PC-3 (cell line): ENCODE measurements around the gene ARHGAP27. TPM values are rescaled to one million over a fixed set of nuclear protein-coding genes. Genes with fewer than 3 reads are reported as not detected.

Source experiments
- ATAC-seq: fragments of 200-7000 bp; cut with Tn5 transposase; 2 replicates; pipeline ENCODE4 v1.9.1; 2020; ENCODE audit warnings: mild to moderate bottlenecking, moderate library complexity
- BruUV-seq: library from RNA; stranded (reverse); fragments of 400-500 nt; replicated peaks from 2 replicates; lab custom pipeline; 2021; lab: Mats Ljungman, UMichigan
- CTCF ChIA-PET: fragments of 300-600 bp; sonication (Branson Sonifier 250); formaldehyde crosslinking; loops from one replicate; lab custom pipeline; 2022; ENCODE audit warnings: antibody characterized with exemption; lab: Charles Lee
- POLR2A ChIA-PET: fragments of 300-600 bp; sonication (Branson Sonifier 250); formaldehyde crosslinking; loops from one replicate; lab custom pipeline; 2022; ENCODE audit warnings: antibody characterized with exemption; ENCODE audit not compliant: unreplicated experiment; lab: Charles Lee
- DNase-seq: peaks from one replicate; pipeline ENCODE4 v3.0.0-alpha.2; 2015
- H2AFZ ChIP-seq: fragments of 300-600 bp; sonication (generic); 2 replicates; pipeline ENCODE4 v1.6.0; 2016; ENCODE audit warnings: antibody characterized with exemption, low read length
- H3F3A ChIP-seq: fragments of 300-600 bp; sonication (generic); one replicate; pipeline ENCODE4 v1.6.0; 2017; ENCODE audit warnings: antibody characterized with exemption, low read length, control low read depth, mild to moderate bottlenecking; ENCODE audit not compliant: unreplicated experiment
- H3K27ac ChIP-seq: fragments of 300-600 bp; sonication (generic); 2 replicates; pipeline ENCODE4 v1.5.1; 2016; ENCODE audit warnings: mild to moderate bottlenecking, low read length
- H3K27me3 ChIP-seq: fragments of 300-600 bp; sonication (generic); 2 replicates; pipeline ENCODE4 v1.6.1; 2016; ENCODE audit warnings: low read length, mixed read lengths
- H3K36me3 ChIP-seq: fragments of 300-600 bp; sonication (generic); 2 replicates; pipeline ENCODE4 v1.6.1; 2016; ENCODE audit warnings: low read depth, mixed run types, low read length, mixed read lengths
- H3K4me1 ChIP-seq: fragments of 300-600 bp; sonication (generic); 2 replicates; pipeline ENCODE4 v1.5.1; 2016; ENCODE audit warnings: low read length; ENCODE audit not compliant: insufficient read depth
- H3K4me2 ChIP-seq: fragments of 300-600 bp; sonication (generic); 2 replicates; pipeline ENCODE4 v1.6.0; 2016; ENCODE audit warnings: low read length
- H3K4me3 ChIP-seq: fragments of 300-600 bp; sonication (generic); 2 replicates; pipeline ENCODE4 v1.5.1; 2016; ENCODE audit warnings: mild to moderate bottlenecking, low read length, mixed read lengths
- H3K79me2 ChIP-seq: fragments of 300-600 bp; sonication (generic); 2 replicates; pipeline ENCODE4 v1.6.1; 2017; ENCODE audit warnings: low read length, mixed read lengths
- H3K9ac ChIP-seq: fragments of 300-600 bp; sonication (generic); 2 replicates; pipeline ENCODE4 v1.6.0; 2016; ENCODE audit warnings: mild to moderate bottlenecking, low read length
- H3K9me2 ChIP-seq: fragments of 300-600 bp; sonication (generic); replicated peaks from 2 replicates; pipeline ENCODE4 v1.6.1; 2016; ENCODE audit warnings: mixed run types, low read length, mixed read lengths
- H3K9me3 ChIP-seq: fragments of 300-600 bp; sonication (generic); 2 replicates; pipeline ENCODE4 v1.6.1; 2016; ENCODE audit warnings: low read length, mixed read lengths
- H4K20me1 ChIP-seq: fragments of 300-600 bp; sonication (generic); 2 replicates; pipeline ENCODE4 v1.6.1; 2016; ENCODE audit warnings: low read length, mixed read lengths
- CTCF ChIP-seq: fragments of 300-600 bp; sonication (generic); conservative IDR thresholded peaks from 2 replicates; pipeline ENCODE4 v1.5.1; 2017; ENCODE audit warnings: antibody characterized with exemption, low read depth, mild to moderate bottlenecking, low read length
- EZH2 ChIP-seq: fragments of 300-600 bp; sonication (generic); IDR thresholded peaks from one replicate; pipeline ENCODE4 v1.6.1; 2017; ENCODE audit warnings: antibody characterized with exemption, mild to moderate bottlenecking, low read length; ENCODE audit not compliant: unreplicated experiment
- EZH2phosphoT487 ChIP-seq: fragments of 300-600 bp; sonication (generic); IDR thresholded peaks from 2 replicates; pipeline ENCODE4 v1.6.1; 2018; ENCODE audit warnings: mild to moderate bottlenecking, antibody characterized with exemption, low read length, borderline replicate concordance
- intact Hi-C: fragments of 100-400 bp; cut with micrococcal nuclease; formaldehyde crosslinking; loops from 2 replicates; pipeline ENCODE4 v1.9.0; 2023
- total RNA-seq: library from RNA; depleted of rRNA; stranded (reverse); fragments of >200 nt; gene quantifications from 2 replicates; pipeline ENCODE4 v1.2.3, GENCODE V29; 2014

ARHGAP27 gene
- total RNA-seq, 1 experiment from 2014 or later, result 119 TPM

DNA sequence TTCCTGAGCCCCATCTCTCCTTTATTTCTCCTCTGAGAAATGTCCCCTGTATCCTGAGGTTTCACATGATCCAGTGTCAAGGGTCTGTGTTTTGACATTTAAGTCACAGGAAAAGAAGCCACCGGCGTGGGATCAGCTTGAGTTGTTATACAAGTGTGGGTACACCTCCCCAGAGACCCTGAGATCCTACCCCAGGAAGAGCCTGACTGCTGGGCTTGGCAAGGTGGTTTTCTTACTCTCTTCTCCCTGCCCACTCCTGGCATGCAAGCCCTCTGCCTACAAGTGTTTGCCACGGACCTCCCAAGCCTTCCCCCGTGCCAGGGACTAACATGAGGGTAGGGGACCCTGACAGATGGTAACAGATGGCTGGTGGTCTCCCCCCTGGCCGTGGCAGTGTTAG is 2.8 kb upstream of the ARHGAP27 start:
- H3K27me3 ChIP-seq, result no peaks in the 10 kb centered on the region
- intact Hi-C loops, result no loop called here
- no peak overlapping the region for H3K4me3 ChIP-seq
- no peak overlapping the region for H3K4me2 ChIP-seq
- no peaks in the 10 kb centered on the region for H3K36me3 ChIP-seq
- no peaks in the 10 kb centered on the region for H4K20me1 ChIP-seq
- H3K27ac ChIP-seq, result no peak overlapping the region
- no peaks in the 10 kb centered on the region for H3K9me3 ChIP-seq
- no peak overlapping the region for H2AFZ ChIP-seq
- ChIA-PET CTCF (no interaction called here), POLR2A (no interaction called here)
- TF ChIP-seq EZH2 (no peak), CTCF (no peak), EZH2phosphoT487 (no peak)
- DNase-seq (no peak), ATAC-seq (no peak)
- no peaks in the 10 kb centered on the region for H3F3A ChIP-seq
- peaks cover 7% of the 10 kb centered on the region for H3K79me2 ChIP-seq
- no peaks in the 10 kb centered on the region for H3K9me2 ChIP-seq
- peaks cover 32% of the 10 kb centered on the region for H3K4me1 ChIP-seq
- no peak overlapping the region for H3K9ac ChIP-seq
- no TSS peak for BruUV-seq

DNA sequence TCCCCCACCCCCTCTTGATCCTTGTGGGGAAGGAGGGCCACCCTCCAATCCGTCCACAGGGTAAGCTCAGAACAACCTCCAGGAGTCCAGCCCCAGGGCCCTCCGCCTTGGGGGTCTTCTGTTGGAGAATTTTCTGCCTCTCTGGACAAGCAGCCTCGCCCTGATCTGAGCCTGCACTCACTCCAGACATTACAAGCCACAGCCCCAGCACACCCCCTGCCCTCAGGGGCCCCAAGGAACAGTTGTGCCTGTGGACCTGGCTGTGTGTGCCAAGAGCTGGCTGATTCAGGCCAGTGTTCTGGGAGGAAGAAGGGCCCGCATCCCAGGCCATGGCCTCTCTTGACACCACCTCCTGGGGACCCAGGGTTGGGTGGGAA is 477 bp upstream of the ARHGAP27 start:
- peak overlapping the region; percentile 83 for H3K9ac ChIP-seq
- H4K20me1 ChIP-seq, result no peaks in the 10 kb centered on the region
- H3K9me2 ChIP-seq, result no peaks in the 10 kb centered on the region
- H3K27me3 ChIP-seq, result no peaks in the 10 kb centered on the region
- DNase-seq (peak; percentile 21), ATAC-seq (no peak; the same call in 1 of the 2 replicates)
- peaks cover 31% of the 10 kb centered on the region for H3K4me1 ChIP-seq
- H3K79me2 ChIP-seq, result peaks cover 12% of the 10 kb centered on the region
- TSS peak; percentile 19 for BruUV-seq
- TF ChIP-seq EZH2 (no peak), CTCF (no peak), EZH2phosphoT487 (no peak)
- peak overlapping the region; percentile 56 for H2AFZ ChIP-seq
- H3K36me3 ChIP-seq, result no peaks in the 10 kb centered on the region
- H3K4me2 ChIP-seq, result peak overlapping the region; percentile 100
- peak overlapping the region; percentile 83 for H3K4me3 ChIP-seq
- CTCF ChIA-PET, result interaction anchor here (0.5 kb wide), 1 partner anchor 1233 kb away, joined by 3 read pairs; the partner anchor contains the start of gene ATXN7L3
- H3K9me3 ChIP-seq, result no peaks in the 10 kb centered on the region
- peak overlapping the region; percentile 10 for H3K27ac ChIP-seq
- intact Hi-C loops, result no loop called here
- POLR2A ChIA-PET, result no interaction called here
- H3F3A ChIP-seq, result no peaks in the 10 kb centered on the region

DNA sequence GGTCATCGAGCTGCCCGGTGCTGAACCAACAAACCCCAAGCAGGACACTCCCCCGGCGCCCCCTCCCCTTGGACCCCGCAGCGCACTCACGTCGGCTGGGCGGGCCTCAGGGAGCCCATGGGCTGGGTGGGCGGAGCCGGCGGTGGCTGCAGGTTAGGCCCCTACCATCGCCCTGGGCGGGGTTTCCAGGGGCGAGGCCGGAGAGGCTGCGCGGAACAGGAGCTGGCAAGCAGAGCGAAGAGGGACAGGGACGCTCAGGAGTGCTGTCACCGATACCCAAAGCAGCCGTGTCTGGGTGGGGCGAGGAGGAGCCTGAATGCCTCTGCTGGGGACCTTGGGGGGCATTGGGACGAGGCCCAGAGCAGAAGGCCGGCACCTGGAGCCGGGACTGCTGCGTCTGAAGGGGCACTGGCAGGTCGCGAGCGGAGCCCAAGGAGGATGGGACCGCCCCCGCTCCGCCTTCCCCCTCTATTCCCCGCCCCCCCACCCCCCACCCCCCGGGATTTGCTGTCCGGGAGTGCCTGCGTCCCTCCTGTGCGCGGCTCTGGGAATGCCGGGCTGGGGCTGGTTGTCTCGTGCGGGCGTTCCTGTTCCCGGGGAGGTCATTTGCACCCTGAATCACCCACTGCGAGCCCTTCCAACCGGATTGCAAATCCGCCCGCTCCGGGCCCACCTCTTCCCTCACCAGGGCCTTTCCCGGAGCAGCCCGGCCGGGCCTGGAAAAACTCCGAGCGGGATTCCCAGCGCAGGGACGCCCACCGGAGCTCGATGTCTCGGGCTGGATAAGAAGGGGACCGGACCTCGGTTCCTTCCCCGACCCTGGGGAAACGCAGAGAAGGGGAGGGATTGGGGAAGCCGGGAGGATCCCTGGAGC is 902 bp downstream of the ARHGAP27 start:
- intact Hi-C loops, result no loop called here
- no peaks in the 10 kb centered on the region for H3K9me3 ChIP-seq
- H3K9ac ChIP-seq, result peak overlapping the region; percentile 83
- H3K27ac ChIP-seq, result peak overlapping the region; percentile 76
- CTCF ChIA-PET, result no interaction called here
- no peaks in the 10 kb centered on the region for H4K20me1 ChIP-seq
- no peaks in the 10 kb centered on the region for H3F3A ChIP-seq
- no peaks in the 10 kb centered on the region for H3K36me3 ChIP-seq
- H3K4me3 ChIP-seq, result peak overlapping the region; percentile 83
- DNase-seq (peak; percentile 97), ATAC-seq (peak; percentile 77)
- H3K9me2 ChIP-seq, result no peaks in the 10 kb centered on the region
- TSS peak; percentile 93 for BruUV-seq
- TF ChIP-seq CTCF (no peak), EZH2 (no peak), EZH2phosphoT487 (no peak)
- no peaks in the 10 kb centered on the region for H3K27me3 ChIP-seq
- peak overlapping the region; percentile 100 for H3K4me2 ChIP-seq
- POLR2A ChIA-PET, result interaction anchor here (0.6 to 0.7 kb wide), 2 partner anchors 64 to 154 kb away, joined by 3 to 4 read pairs; no protein-coding TSS in a partner anchor
- H3K4me1 ChIP-seq, result peaks cover 34% of the 10 kb centered on the region
- H2AFZ ChIP-seq, result peak overlapping the region; percentile 88
- H3K79me2 ChIP-seq, result peaks cover 18% of the 10 kb centered on the region
